Stimulated activated CD4-positive, alpha-beta T cell treated with anti-CD3 and anti-CD28 coated beads, Interleukin-15, amount 100 ng/mL, for 48 hours (primary cell): ENCODE measurements around the gene LPAR6.
"Not testable (repeated sequence)": the region's sequence is repeated elsewhere in the genome, so short reads cannot be mapped to it uniquely, and the experiment has no call there.

Experiments used
- DNase-seq, 2 donors: peaks; one replicate each; pipeline ENCODE4 v3.0.0-alpha.2; 2020; ENCODE audit warnings: low read depth in 2 of 2

The LPAR6 gene, protein sequence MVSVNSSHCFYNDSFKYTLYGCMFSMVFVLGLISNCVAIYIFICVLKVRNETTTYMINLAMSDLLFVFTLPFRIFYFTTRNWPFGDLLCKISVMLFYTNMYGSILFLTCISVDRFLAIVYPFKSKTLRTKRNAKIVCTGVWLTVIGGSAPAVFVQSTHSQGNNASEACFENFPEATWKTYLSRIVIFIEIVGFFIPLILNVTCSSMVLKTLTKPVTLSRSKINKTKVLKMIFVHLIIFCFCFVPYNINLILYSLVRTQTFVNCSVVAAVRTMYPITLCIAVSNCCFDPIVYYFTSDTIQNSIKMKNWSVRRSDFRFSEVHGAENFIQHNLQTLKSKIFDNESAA

DNA sequence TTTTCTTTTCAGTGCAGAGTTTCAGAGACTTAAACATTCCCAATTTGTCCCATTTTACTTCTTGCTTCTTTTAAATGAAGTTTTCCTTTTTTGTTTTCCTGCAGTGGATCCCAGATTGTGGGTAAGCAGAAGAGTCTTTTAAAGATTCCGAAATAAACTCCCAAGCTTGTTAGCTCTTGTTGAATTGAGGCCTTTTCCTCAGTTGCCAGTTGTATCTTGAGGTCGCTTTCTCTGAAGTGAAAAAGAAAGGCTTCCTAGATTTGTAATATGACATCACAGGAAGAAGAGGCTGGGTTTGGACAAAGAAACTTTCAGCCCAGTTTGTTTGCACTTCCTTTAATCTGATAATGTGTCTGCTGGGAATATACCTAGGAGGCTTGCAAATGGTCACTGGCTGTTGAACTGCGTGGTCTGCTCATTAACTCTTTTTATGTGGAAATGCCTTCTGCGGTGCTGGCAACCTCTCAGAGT lies at the start of gene LPAR6:
TSS of gene LPAR6 (minus strand) at position 233 of the 471 bp plus-strand sequence. CDS start 690 bp downstream, outside the sequence.
- no peak for DNase-seq

DNA sequence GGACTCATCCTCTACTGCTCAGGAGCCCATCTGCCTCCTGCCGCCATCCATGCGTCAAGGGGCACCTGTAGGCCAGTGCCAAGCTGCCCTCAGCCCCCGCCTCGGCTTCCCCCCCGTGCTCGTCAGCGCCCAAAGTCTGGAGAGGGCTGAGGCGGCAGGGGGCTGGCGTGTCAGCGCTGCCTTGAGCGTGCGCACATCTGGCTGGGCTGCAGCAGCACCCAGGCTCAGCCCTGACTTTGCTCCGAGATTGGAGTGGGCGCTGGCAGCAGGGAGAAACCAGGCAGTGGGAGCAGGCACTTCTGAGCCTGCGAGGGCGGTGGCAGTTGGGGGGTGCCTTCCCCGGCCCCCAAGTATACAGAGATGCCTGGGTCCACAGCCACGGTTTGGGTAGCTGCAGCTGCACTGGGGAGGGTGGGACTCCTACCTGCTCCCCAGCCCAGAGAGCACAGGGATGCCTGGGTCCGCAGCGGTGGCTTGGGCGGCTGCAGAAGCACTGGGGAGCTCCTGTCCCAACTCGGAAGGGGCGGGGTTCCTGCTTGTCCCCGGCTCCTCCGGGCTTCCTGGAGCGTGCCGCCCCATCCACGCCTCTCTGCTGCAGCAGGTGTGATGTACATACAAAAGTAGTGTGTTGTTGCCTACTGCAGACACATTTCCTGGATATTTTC lies 44.8 kb upstream of the LPAR6 start:
- no peak for DNase-seq

DNA sequence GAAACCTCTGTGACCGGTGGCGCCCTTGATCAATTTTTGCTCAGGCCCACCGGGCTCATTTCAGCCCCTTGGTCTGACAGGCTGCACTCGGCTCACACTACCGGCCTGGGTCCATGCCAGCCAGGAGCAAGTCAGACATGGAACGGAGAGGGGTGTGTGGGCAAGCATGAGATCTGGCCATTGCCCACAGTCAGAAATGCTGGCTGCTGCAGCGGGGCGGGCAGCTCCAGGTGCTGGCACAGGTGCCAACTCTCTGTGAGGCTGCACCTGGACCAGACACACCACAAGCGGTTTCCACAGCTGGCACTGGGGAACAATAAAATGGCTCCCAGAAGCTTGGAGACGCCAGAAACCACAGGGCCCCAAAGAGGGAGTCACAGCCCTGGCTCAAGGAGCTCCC lies 43.6 kb upstream of the LPAR6 start:
- DNase-seq = no peak

DNA sequence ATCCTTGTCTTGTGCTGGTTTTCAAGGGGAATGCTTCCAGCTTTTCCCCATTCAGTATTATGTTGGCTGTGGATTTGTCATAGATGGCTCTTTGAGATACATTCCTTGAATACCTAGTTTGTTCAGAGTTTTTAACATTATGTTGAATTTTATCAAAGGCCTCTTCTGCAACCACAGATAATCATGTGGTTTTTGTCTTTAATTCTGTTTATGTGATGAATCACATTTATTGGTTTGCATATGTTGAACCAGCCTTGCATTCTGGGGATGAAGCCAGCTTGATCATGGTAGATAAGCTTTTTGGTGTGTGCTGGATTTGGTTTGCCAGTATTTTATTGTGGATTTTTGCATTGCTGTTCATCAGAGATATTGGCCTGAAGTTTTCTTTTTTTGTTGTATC lies 38.3 kb upstream of the LPAR6 start:
- DNase-seq = not testable (repeated sequence)

DNA sequence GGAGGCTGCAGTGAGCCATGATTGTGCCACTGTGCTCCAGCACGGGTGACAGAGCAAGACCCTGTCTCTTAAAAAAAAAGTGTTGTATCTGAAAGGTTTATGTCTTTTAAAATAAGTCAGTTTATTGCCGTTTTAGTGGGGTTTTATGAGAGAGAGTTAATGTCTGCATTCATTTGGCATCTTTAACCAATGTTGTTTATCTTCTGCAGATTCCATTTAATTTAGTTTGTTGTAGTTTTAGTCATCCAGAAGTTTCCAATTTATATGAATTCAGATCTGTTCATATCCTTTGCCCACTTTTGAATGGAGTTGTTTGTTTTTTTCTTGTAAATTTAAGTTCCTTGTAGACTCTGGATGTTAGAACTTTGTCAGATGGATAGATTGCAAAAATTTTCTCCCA lies 36.7 kb upstream of the LPAR6 start:
- no peak for DNase-seq

DNA sequence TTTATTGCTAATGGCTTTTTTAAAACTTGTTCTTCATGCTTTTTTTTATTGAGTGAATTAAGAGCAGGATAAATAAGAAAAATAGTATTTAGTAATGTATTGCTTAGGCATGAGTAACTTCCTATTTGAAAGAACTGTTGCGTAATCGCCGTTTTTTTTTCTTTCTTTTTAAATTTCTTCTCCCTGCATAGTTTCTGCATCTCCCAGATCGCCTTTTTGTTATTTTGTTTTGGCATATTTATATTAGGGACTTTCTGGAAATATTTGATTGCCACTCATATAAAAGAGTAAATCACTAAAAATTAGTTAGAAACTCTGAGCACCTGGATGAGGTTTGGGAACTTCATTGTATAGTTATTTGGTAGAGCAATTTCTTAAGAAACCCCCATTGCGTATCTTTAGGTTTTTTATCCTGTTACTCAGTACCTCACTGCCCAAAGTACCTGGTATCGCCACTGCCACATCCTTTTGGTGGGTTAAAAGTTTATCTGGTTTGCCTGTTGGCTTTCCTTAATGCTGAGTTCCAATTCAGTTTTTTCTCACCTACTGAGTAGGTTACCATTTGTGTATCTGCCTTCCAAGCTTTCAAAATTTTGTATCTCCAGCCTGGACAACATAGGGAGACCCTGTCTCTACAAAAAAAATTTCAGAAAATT lies 36.2 kb upstream of the LPAR6 start:
- no peak for DNase-seq

DNA sequence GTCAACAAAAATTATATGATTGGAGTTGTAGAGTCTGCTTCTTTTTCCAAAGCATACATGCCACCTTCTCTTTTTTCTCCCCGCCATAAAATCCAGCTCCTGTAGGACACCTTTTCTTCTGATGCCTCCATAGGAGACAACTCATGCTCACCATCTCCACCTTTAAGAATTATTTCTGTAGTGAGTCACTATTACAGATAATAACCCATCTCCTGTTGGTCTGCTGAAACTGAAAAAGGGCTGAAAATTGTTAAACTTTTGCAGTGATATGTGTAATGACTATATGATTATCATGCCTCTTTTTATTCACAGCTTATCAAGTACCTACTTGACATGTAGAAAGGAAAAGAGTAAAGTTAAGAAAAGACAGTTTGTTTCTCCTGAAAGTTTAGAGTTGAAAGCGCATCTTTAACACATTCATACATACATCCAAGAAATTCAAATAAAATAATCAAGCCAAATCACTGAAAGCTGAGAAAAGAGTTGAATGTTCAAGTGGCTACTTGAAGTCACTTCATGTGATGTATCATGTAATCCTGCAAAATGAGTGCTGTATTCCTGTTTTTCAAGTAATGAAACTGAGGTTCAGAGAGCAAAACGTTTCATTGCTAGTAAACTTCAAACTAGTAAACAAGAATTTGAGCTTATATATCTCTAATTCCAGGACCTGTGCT lies 35.5 kb upstream of the LPAR6 start:
- DNase-seq = no peak

DNA sequence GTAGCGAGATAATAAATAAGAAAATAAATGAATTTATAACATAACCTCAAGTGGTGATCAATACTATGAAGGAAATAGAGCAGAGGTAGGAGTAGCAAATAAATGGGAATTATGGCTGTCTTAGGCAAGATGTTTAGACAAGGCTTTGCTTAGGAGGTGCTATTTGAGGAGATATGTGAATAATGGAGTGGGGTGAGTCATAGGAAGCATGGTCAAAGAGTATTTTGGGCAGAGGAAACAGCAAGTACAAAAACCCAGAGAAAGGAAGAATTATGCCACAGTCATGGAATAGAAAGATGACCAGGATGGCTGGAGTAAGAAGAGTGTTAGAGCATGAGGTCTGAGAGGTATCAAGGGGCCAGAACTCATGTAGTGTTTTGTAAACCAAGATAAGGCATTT lies 33.6 kb upstream of the LPAR6 start:
- DNase-seq = no peak

DNA sequence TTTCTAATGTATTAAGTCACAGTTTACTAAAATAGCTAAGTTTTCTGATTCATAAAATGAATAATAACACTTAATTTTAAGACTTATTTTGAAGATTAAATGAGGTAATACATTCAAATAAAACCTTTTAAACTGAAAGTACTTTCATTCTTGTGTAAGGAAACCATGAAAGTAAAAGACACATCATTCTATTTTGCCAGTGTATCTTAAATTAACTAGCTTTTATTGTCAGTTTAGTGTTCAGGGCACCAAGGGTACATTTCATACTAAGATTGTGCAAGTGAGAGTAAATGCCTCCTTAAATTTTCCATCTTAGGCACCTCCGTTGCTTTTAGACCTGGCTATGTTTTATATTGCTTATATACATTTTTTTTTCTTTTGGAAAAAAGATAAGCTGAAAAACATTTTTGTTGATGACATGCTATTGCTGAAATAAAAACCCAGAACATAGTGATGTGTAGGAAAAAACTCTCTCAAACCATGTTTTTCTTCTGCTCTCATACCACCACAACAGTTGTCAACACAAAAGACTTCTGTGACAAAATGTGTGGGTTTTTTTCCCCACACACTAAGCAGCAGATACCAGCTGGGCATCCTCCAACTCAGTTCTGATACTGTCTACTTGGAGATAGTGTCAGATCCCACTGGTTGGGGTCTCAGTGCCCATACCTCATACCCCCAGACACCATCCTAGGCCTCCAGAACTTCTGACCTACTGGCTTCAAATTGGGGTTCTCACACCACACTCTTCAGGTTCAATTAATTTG lies 30.7 kb upstream of the LPAR6 start:
- DNase-seq = no peak

DNA sequence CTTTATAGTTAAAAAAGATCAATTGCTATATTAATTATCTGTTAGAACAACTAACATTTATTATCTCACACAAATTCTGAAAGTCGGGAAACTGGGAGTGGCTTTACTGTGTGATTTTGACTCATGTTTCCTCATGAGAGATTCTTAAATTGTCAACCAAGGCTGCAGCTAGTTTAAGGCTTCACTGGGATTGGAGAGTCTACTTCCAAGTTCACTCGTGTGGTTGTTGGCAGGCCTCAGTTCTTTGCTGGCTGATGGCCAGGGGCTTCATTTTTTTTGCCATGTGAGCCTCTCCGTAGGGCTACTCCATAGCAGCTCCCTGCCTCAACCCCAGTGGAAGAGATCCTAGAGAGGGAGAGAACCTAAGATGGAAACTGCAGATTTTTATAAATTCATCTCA lies 24.5 kb upstream of the LPAR6 start:
- no peak for DNase-seq

DNA sequence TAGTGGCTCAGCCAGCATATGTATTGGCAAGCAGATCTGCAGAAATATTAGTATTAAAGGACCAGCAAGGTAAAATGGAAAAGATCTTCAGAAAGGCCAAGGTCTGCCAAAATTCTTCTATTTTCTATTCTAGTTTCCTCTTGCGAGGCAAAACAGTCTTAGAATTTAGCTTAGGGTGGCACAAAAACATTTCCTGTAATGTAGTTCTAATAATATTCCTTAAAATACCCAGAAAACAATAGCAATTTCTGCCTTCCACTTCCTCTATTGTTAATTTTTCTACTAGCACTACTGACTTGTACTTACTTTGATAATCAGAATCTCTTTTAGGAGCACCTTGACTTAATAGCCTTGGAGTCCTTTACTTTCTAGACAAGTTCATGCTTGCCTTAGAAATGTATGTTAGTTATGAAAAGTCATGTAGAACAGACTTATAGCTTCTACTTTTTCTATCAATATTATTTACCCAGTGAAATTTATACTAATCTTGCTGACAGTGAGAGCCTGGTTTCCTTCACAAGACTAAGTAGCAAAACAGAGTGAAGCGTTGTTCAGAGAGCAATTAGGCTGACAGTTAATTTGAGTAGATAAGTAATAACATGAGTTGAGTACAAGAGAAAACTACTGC lies 23.9 kb upstream of the LPAR6 start:
- no peak for DNase-seq

DNA sequence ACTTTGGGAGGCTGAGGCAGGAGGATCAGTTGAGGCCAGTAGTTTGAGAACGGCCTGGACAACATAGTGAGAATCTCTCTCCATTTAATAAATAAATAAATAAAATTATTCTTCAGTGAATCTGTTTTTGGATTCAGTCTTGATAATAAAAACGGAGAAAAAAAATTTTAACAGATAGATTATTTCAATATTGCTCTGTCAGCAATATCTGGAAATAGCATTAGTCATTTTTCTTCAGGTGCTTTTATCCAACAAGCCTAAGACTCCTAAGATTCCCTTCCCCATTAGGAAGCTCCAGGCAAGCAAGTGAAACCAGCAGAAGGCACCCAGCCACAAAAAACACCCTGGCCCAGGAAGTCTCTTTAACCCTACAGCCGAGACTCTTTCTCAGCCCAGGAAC lies 21.3 kb upstream of the LPAR6 start:
- DNase-seq = no peak

DNA sequence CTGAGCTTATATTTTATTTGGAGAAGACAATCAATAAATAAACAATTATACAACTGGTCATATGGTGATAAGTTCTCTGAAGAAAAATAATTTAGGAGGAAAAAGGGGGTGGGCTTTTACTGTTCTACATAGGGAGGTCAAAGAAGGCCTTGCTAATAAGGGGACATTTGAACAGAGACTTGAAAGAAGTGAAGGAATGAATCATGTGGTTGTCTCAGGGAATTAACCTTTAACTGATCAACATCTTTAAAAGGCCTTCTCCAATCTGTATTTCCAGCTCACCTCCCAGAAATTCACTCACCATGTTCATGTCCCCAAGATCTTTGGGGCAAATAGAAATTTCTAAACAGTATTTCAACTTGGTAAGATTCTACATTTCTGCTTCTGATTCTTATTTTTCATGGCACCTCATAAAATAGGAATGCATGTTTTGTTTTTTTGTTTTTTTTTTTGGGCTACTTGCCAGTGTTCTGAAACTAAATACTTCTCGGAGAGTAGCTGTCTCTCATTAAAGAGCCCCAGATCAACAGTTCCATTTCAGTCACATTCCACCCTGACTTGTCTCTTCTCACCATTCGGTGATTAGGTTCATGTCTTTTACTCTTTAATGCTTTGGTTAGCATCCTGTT lies 19.2 kb upstream of the LPAR6 start:
- no peak for DNase-seq

DNA sequence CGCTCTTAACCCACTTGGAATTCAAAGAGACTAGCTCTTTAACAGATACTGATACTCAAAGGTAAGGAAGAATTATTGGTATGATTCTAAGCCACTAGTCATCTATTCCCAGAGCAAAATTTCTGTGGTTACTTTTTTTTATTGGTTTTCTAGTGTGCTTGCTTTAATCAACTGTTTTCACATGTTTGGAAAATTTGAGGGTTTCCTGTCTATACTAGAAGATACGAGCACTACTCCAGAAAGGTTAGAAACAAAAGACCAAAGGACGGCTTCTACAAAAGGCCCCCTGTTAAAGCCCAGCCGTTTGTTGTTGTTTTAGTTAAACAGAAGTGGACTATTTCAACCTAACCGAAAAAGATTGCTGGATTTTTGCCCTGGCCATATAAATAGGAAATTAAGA lies 18.5 kb upstream of the LPAR6 start:
- DNase-seq = no peak

DNA sequence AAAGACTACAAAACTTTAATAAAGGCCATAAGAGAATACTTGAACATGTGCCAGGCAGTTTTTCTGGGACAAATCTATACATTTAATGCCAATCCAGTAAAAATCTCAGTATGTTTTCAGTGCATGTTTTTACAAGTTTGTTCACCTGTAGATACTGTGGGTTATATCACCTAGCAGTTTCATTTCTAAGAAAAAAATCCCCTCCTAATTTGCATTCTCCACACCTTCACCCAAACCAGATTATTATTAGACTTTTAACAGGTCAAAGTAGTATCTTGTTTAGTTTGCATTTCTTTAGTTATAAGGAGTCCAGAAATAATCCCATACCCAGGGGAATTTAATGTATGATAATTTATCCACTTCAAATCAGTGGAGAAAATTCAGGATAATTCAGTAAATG lies 17.0 kb upstream of the LPAR6 start:
- no peak for DNase-seq

DNA sequence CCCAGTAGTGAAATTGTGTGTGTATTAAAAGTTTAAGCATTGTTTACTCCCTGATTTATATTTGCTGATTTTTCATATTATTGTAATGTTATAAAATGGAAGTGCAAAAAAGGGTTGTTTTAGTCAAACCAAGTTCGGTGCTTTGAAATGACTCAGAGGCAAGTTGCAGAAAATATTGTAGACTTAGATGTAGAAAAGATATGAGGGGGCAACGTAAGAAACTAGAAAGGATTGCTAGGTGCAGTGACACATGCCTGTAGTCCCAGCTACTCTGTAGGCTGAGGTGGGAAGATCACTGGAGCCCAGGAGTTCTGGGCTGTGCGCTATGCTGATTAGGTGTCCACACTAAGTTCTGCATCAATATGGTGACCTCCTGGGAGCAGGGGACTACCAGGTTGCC lies 16.1 kb upstream of the LPAR6 start:
- DNase-seq = no peak

DNA sequence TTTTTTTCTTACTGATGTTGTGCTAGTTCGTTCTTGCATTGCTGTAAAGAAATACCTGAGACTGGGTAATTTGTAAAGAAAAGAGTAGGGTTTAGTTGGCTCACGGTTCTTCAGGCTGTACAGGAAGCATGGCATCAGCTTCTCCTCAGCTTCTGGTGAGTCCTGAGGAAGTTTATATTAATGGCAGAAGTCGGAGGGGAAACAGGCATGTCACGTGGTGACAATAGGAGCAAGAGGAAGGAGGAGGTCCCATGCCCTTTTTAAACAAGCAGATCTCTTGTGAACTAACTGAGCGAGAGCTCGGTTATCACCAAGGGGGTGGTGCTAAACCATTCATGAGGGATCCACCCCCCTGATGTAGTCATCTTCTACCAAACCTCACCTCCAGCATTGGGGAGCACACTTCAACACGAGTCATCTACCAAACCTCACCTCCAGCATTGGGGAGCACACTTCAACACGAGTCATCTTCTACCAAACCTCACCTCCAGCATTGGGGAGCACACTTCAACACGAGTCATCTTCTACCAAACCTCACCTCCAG lies 13.9 kb upstream of the LPAR6 start:
- DNase-seq = not testable (repeated sequence)

DNA sequence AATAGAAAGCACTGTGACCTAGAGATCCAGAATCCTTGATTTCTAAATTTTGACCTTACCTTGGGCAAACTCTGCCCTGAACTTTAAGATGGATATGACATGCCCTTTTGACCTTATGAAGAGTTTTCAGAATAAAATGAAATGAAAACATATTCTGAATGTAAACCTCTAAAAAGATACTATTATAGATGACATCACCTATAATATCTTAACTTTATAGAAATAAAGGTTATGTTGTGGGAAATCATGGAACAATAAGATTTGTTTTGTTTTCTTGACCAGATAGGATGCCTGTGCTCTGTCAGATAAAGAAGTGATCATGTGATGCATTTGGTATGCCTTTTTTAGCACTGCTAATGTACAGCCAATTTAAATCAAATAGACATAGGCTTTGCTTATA lies 13.1 kb upstream of the LPAR6 start:
- DNase-seq = no peak

DNA sequence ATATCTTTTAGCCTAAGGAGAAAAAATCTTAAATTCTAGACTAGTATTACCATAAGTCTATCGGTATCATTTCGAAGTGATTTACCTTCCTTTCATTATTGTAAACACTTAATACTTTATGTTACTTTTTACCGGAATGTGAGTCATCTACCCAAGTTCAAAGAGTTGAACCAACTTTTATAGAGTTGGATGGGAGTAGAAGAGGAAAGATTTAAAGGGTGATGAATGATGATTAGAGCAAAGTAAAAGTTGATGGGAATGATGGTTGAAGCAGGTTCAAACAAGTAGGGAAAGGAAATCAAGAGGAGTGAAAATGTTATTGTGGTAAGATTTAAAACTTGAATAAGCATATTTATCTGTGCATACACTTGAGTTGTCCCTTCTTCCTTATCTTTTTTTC lies 11.3 kb upstream of the LPAR6 start:
- DNase-seq = no peak

DNA sequence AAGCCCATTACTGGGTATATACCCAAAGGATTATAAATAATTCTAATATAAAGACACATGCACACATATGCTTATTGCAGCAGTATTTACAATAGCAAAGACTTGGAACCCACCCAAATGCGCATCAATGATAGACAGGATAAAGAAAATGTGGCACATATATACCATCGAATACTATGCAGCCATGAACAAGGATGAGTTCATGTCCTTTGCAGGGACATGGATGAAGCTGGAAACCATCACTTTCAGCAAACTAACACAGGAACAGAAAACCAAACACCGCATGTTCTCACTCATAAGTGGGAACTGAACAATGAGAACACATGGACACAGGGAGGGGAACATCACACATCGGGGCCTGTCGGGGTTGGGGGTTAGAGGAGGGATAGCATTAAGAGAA lies 9.1 kb upstream of the LPAR6 start:
- DNase-seq = not testable (repeated sequence)
